LNCaP clone FGC (cell line): Measurements from ENCODE around the gene HHAT.

ENCODE experiments used
- DNase-seq: peaks from one replicate; pipeline ENCODE4 v3.0.0-alpha.2; 2011; ENCODE audit warnings: low read depth
- H3K4me3 ChIP-seq: 2 replicates; pipeline ENCODE4 v1.5.1; 2011; ENCODE audit warnings: mild to moderate bottlenecking, low read depth, low read length, control low read depth
- TF ChIP-seq, protein P1 (sequence below): IDR thresholded peaks from 2 replicates; pipeline ENCODE4 v1.5.1; 2012; ENCODE audit warnings: mild to moderate bottlenecking; ENCODE audit not compliant: control insufficient read depth, insufficient read depth; ENCODE audit errors: extremely low read depth

Gene HHAT

DNA sequence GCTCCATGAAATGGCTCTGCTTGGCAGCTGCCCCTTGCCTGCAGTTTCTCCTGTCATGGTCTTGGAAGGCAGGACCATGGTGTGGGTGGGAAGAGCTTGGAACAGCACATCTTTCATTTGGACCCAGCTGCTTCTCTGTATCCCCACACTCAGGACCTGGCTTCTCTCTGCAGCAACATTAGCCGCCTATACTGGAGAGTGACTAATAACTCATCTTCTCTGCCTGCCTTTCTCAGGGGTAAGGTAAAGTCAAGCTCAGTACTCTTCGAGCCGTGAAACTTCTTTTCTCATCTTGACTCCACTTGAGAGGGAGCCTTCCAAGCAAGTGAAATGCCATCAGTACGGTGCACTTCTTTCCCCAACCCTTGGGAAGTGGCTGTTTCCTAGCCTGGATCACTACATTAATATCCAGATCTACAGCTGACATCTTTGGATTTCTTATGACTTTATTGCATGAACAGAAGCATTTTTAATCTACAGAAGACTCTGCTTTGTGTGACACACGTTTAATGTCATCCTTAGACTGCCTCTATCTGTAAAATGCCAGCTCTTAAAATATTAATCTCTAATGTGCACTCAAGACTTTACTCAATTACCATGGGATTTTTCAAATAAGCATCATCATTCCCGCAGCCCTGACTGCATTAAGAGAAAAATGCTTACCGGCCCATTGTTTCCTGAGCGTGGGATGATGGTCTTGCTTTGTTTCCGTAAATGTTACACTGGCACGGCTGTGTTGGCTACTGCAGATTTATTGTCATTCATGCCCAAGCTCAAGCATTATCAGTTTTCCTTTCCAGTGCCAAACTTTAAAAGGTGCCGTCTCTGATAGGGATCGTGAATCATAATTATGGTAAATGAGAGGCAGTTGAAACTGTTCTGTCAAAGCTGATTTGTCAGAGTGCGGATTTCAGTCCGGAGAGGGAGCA, 242.9 kb downstream of the HHAT start:
- DNase-seq: no peak
- no peak overlapping the region for H3K4me3 ChIP-seq
- TF ChIP-seq, protein P1, sequence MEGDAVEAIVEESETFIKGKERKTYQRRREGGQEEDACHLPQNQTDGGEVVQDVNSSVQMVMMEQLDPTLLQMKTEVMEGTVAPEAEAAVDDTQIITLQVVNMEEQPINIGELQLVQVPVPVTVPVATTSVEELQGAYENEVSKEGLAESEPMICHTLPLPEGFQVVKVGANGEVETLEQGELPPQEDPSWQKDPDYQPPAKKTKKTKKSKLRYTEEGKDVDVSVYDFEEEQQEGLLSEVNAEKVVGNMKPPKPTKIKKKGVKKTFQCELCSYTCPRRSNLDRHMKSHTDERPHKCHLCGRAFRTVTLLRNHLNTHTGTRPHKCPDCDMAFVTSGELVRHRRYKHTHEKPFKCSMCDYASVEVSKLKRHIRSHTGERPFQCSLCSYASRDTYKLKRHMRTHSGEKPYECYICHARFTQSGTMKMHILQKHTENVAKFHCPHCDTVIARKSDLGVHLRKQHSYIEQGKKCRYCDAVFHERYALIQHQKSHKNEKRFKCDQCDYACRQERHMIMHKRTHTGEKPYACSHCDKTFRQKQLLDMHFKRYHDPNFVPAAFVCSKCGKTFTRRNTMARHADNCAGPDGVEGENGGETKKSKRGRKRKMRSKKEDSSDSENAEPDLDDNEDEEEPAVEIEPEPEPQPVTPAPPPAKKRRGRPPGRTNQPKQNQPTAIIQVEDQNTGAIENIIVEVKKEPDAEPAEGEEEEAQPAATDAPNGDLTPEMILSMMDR: no peak

DNA sequence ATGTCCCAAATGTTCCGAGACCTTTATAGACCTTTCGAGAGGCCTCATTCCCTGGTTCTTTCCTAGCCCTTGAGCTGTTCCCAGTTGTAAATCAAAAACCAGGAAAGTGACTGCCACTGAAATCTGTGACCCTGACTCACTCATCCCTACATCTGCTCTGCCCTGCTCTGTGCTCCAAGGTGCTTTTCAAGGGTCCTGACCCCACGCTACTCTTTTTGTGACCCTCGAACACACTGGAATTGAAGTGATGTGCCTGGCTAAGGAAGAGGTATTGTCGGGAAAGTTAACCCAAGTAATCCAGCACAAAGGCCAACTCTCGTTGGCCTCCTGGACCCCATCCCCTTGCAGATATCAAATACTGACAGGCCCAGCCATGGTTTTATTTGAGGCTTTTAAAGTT, 244.4 kb downstream of the HHAT start:
- no peak for DNase-seq
- H3K4me3 ChIP-seq: no peak overlapping the region
- TF ChIP-seq, protein P1: no peak

DNA sequence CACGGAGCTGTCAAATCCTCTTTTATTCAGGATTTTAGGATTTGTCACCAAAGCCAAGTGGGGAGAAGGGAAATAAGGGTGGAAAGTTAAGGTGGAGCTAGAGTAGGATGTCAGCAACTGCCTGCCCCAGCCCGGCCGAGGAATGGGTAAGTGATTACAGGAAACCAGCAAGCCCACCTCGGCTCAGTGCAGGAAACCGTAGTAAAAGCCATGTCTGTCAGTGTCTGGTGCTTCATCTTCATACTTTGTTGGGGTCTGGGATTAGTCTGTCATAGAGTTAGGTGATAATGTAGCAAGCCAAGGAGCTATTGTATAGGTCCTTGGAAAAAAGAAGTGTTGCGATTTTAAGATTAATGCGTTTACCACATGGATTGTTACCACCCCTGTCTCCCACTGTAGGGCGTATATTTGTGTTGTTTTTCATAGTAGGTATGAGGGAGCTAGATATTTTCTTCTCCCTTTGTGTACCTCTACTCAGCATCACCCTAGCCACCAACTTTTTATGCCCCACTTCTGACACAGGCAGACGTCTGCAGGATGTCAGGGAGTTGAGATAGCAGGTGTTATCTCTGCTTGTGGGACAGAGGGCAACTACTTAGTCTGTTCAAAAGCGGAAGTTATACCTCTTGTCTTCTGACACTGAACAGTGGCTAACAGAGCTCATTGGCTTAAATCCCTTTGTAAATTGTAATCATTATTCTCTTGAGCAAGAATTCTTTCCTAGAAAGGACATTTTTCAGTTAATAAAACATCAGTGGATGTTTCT, 253.7 kb downstream of the HHAT start:
- H3K4me3 ChIP-seq: no peak overlapping the region
- no peak for DNase-seq
- TF ChIP-seq, protein P1: no peak

DNA sequence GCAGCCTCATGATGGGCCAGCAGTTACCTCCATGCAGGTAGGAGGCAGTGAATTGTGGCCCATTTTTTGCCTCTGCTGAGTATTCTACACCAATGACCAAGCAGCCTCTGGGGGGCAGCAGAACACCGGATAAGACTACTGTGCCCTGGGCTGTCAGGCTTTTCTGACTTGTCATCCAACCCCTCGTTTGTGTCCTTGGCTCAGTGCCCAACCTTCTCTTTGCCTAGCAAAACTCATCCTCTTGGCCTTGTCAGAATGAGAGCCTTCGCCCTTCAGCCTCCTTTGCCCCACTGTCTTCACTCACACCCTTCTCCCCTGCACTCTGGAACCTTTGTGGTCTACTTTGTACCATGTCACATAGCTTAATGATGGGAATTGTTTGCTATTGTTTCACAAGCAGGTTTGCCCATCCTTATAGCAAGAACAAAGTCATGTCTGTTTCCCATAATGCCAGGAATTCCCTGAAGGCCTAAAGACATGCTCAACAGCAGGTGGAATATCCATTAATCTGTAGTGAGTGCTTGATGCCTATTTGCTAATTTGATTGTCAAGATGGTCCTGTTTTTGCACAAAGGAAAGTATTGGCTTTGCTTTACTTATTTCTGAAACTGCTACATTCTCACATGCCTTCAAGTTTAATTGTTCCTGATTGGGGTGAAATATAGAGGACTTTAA, 255.9 kb downstream of the HHAT start:
- DNase-seq: peak; percentile 63
- no peak overlapping the region for H3K4me3 ChIP-seq
- TF ChIP-seq, protein P1: peak; percentile 91

DNA sequence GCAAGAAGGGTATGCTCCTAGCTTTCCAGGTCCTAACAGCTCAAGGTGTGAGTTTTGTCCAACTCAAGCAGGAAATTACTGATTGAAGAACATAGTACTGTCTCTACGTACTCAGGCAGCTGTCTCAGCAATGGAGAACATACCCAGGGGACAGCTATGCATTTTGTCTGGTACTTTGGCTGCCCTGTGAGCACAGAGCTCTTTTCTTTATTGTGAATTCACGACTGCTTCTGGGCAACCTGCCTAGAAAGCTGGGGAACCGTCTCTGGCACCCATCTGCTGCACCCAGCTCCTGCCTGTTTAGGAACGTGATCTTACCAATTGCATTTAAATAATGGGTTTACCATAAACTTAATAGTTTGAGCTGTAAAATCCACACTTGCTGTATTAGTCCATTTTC, 258.1 kb downstream of the HHAT start:
- TF ChIP-seq, protein P1: no peak
- no peak for DNase-seq
- H3K4me3 ChIP-seq: no peak overlapping the region

DNA sequence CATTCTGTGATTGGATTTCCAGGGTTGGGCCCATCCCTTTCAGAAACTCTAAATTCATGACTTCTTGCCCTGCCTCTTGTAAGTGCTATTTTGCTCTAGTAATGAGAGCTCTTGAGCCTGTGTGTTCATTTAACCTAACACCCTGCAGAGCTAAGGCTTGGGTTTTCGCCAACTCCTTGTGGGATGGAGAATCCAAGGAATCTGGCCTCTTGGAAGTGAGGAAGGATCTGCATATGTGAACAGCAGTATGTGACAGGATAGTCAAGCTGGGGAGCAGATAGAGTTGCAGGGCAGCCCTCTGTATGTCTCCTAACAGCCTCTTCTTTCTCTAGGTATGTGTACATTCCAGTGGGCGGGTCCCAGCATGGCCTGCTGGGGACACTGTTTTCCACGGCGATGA, 258.9 kb downstream of the HHAT start:
- TF ChIP-seq, protein P1: no peak
- no peak overlapping the region for H3K4me3 ChIP-seq
- no peak for DNase-seq
